ENCODE results near the gene DSP. TPM values are rescaled to one million over a fixed set of nuclear protein-coding genes. Genes with fewer than 3 reads are reported as not detected.

Gene DSP
- total RNA-seq, 1 donor from 2014 or later, result 109 TPM

DNA sequence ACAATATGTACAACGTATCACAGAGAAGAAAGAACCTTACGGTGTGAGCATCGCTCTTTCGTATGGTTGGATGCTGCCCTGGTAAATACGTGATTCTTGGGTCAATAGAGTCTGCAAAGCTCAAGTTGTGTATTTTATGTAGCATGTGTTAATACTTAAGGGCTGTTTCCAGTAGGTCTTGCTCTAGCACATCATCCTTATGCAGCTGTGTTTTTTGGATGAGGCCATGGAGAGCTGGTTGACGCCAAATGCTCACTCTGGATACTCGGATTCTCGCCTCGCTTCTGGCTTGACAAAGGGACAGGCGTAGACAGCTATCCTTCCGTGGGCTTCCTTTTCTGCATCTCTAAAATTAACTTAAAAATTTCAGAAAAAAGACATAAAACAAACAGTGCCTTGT lies 87.4 kb downstream of the DSP start:
- H3K4me3 Mint-ChIP-seq (ENCODE audit: unreplicated experiment), result no peak overlapping the region

GRCh38 chr6:7629321-7629720 lies 87.8 kb downstream of the DSP start:
- Mint-ChIP-seq H3K4me3 (ENCODE audit: unreplicated experiment) (no peak overlapping the region), H3K4me1 (ENCODE audit: unreplicated experiment) (no peaks in the 10 kb centered on the region), H3K9me3 (ENCODE audit: unreplicated experiment) (no peaks in the 10 kb centered on the region), H3K27ac (ENCODE audit: unreplicated experiment) (no peak overlapping the region), H3K27me3 (ENCODE audit: unreplicated experiment) (no peaks in the 10 kb centered on the region), H3K36me3 (ENCODE audit: low read depth, unreplicated experiment) (no peaks in the 10 kb centered on the region)
- no peak for DNase-seq (ENCODE audit: low spot score)
- TF ChIP-seq, protein P1, sequence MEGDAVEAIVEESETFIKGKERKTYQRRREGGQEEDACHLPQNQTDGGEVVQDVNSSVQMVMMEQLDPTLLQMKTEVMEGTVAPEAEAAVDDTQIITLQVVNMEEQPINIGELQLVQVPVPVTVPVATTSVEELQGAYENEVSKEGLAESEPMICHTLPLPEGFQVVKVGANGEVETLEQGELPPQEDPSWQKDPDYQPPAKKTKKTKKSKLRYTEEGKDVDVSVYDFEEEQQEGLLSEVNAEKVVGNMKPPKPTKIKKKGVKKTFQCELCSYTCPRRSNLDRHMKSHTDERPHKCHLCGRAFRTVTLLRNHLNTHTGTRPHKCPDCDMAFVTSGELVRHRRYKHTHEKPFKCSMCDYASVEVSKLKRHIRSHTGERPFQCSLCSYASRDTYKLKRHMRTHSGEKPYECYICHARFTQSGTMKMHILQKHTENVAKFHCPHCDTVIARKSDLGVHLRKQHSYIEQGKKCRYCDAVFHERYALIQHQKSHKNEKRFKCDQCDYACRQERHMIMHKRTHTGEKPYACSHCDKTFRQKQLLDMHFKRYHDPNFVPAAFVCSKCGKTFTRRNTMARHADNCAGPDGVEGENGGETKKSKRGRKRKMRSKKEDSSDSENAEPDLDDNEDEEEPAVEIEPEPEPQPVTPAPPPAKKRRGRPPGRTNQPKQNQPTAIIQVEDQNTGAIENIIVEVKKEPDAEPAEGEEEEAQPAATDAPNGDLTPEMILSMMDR (IDR thresholded peaks at IDR 0.05; ENCODE audit: unreplicated experiment), result no peak

More for the DNA sequence above, 87.4 kb downstream of the DSP start:
- Mint-ChIP-seq H3K27ac (ENCODE audit: unreplicated experiment) (no peak overlapping the region), H3K27me3 (ENCODE audit: unreplicated experiment) (no peaks in the 10 kb centered on the region), H3K36me3 (ENCODE audit: low read depth, unreplicated experiment) (no peaks in the 10 kb centered on the region), H3K9me3 (ENCODE audit: unreplicated experiment) (no peaks in the 10 kb centered on the region), H3K4me1 (ENCODE audit: unreplicated experiment) (no peaks in the 10 kb centered on the region)
- TF ChIP-seq, protein P1 (IDR thresholded peaks at IDR 0.05; ENCODE audit: unreplicated experiment), result no peak
- DNase-seq (ENCODE audit: low spot score), result no peak

GRCh38 chr6:7630792-7631191 lies 89.3 kb downstream of the DSP start:
- no peaks in the 10 kb centered on the region for H3K4me1 Mint-ChIP-seq (ENCODE audit: unreplicated experiment)
- no peaks in the 10 kb centered on the region for H3K36me3 Mint-ChIP-seq (ENCODE audit: low read depth, unreplicated experiment)
- no peaks in the 10 kb centered on the region for H3K9me3 Mint-ChIP-seq (ENCODE audit: unreplicated experiment)
- no peak overlapping the region for H3K27ac Mint-ChIP-seq (ENCODE audit: unreplicated experiment)
- H3K27me3 Mint-ChIP-seq (ENCODE audit: unreplicated experiment), result no peaks in the 10 kb centered on the region
- no peak for DNase-seq (ENCODE audit: low spot score)
- TF ChIP-seq, protein P1 (IDR thresholded peaks at IDR 0.05; ENCODE audit: unreplicated experiment), result no peak
- H3K4me3 Mint-ChIP-seq (ENCODE audit: unreplicated experiment), result no peak overlapping the region

- Mint-ChIP-seq H3K27me3 (ENCODE audit: unreplicated experiment) (no peaks in the 10 kb centered on the region), H3K36me3 (ENCODE audit: low read depth, unreplicated experiment) (no peaks in the 10 kb centered on the region), H3K4me3 (ENCODE audit: unreplicated experiment) (no peak overlapping the region), H3K27ac (ENCODE audit: unreplicated experiment) (no peak overlapping the region), H3K4me1 (ENCODE audit: unreplicated experiment) (no peaks in the 10 kb centered on the region), H3K9me3 (ENCODE audit: unreplicated experiment) (no peaks in the 10 kb centered on the region)
- DNase-seq (ENCODE audit: low spot score), result no peak
- TF ChIP-seq, protein P1 (IDR thresholded peaks at IDR 0.05; ENCODE audit: unreplicated experiment), result no peak
Measured at GRCh38 chr6:7631466-7631865, 90.0 kb downstream of the DSP start.

GRCh38 chr6:7632501-7633290 lies 91.2 kb downstream of the DSP start:
- Mint-ChIP-seq H3K27me3 (ENCODE audit: unreplicated experiment) (no peaks in the 10 kb centered on the region), H3K4me1 (ENCODE audit: unreplicated experiment) (no peaks in the 10 kb centered on the region), H3K9me3 (ENCODE audit: unreplicated experiment) (no peaks in the 10 kb centered on the region), H3K27ac (ENCODE audit: unreplicated experiment) (no peak overlapping the region), H3K36me3 (ENCODE audit: low read depth, unreplicated experiment) (no peaks in the 10 kb centered on the region), H3K4me3 (ENCODE audit: unreplicated experiment) (no peak overlapping the region)
- no peak for DNase-seq (ENCODE audit: low spot score)
- TF ChIP-seq, protein P1 (IDR thresholded peaks at IDR 0.05; ENCODE audit: unreplicated experiment), result no peak
